HepG2 (cell line): ENCODE results near the gene TET2. TPM values are rescaled to one million over a fixed set of nuclear protein-coding genes. Genes with fewer than 3 reads are reported as not detected.

Experiments used
- ATAC-seq: fragments of 200-7000 bp; cut with Tn5 transposase; 3 replicates; pipeline ENCODE4 v1.9.1; 2020; ENCODE audit warnings: mild to moderate bottlenecking, moderate library complexity
- BruUV-seq: library from RNA; stranded (reverse); fragments of 400-500 nt; replicated peaks from 2 replicates; lab custom pipeline; 2021; lab: Mats Ljungman, UMichigan
- CTCF ChIA-PET: fragments of 300-600 bp; formaldehyde crosslinking; extraction: SDS; loops from one replicate; lab custom pipeline; 2021; ENCODE audit warnings: low total read pairs, inconsistent platforms, low intra/inter-chr PET ratio; lab: Yijun Ruan, JAX
- POLR2A ChIA-PET: fragments of 350-600 bp; sonication (Branson Sonifier 250); formaldehyde crosslinking; loops from one replicate; lab custom pipeline; 2020; ENCODE audit warnings: antibody characterized with exemption, inconsistent platforms; lab: Yijun Ruan, JAX
- DNase-seq: peaks from one replicate; pipeline ENCODE4 v3.0.0-alpha.2; 2015; ENCODE audit warnings: low spot score
- FAIRE-seq: peaks from 3 replicates; lab custom pipeline; 2011; peaks lifted over from hg19 to GRCh38; lab: Jason Lieb, UNC
- H2AFZ ChIP-seq: one replicate; pipeline ENCODE4 v1.6.1; 2011; ENCODE audit warnings: low read length, inconsistent platforms
- H3K27ac ChIP-seq: fragments of 300-600 bp; 3 replicates; pipeline ENCODE4 v1.8.0; 2011; ENCODE audit warnings: mixed run types, mild to moderate bottlenecking, mixed read lengths, low read length, inconsistent platforms; ENCODE audit not compliant: insufficient read depth; ENCODE audit errors: extremely low read length
- H3K27me3 ChIP-seq, 2 experiments: fragments of 200-600 bp in 1 of 2; 2 replicates in 1 of 2; 3 replicates in 1 of 2; pipeline versions ENCODE4 v1.6.0 to v1.8.0; 2011; ENCODE audit warnings: low read length in 2 of 2, mild to moderate bottlenecking in 2 of 2, moderate library complexity in 2 of 2, inconsistent platforms in 1 of 2; ENCODE audit not compliant: insufficient read depth in 2 of 2, control insufficient read depth in 1 of 2
- H3K36me3 ChIP-seq, 2 experiments: fragments of 200-600 bp in 1 of 2; replicated peaks in 1 of 2; 2 replicates in 1 of 2; 3 replicates in 1 of 2; pipeline versions ENCODE4 v1.5.1 to v1.8.0; 2011; ENCODE audit warnings: low read length in 2 of 2, inconsistent platforms in 1 of 2; ENCODE audit not compliant: insufficient read depth in 2 of 2, control insufficient read depth in 1 of 2
- H3K4me1 ChIP-seq: 2 replicates; pipeline ENCODE4 v1.5.1; 2012; ENCODE audit warnings: low read length, inconsistent platforms; ENCODE audit not compliant: insufficient read depth
- H3K4me2 ChIP-seq: 2 replicates; pipeline ENCODE4 v1.6.0; 2011; ENCODE audit warnings: low read depth, low read length, inconsistent platforms
- H3K4me3 ChIP-seq, 3 experiments: fragments of 200-600 bp in 1 of 3; sonication (generic), shearing (Covaris generic) in 1 of 3; replicated peaks in 1 of 3; 2 replicates each; pipeline ENCODE4 v1.5.1; 2011 to 2016; ENCODE audit warnings: low read length in 3 of 3, inconsistent platforms in 2 of 3, low read depth in 2 of 3, mild to moderate bottlenecking in 2 of 3, control low read depth in 1 of 3, mixed read lengths in 1 of 3; ENCODE audit not compliant: insufficient read depth in 1 of 3
- H3K79me2 ChIP-seq: one replicate; pipeline ENCODE4 v1.6.1; 2011; ENCODE audit warnings: low read length, inconsistent platforms; ENCODE audit not compliant: insufficient read depth
- H3K9ac ChIP-seq: 2 replicates; pipeline ENCODE4 v1.6.0; 2011; ENCODE audit warnings: mild to moderate bottlenecking, low read depth, low read length, inconsistent platforms; ENCODE audit not compliant: insufficient read depth
- H3K9me3 ChIP-seq: 2 replicates; pipeline ENCODE4 v1.5.1; 2012; ENCODE audit warnings: mild to moderate bottlenecking, low read length
- H4K20me1 ChIP-seq: 2 replicates; pipeline ENCODE4 v1.6.0; 2011; ENCODE audit warnings: inconsistent platforms, mild to moderate bottlenecking, low read length, moderate library complexity; ENCODE audit not compliant: insufficient read depth
- ZFY ChIP-seq: sonication (generic); formaldehyde crosslinking; IDR thresholded peaks from 2 replicates; pipeline ENCODE4 v1.4.0; 2020; ENCODE audit warnings: missing genetic modification reagents
- ZNF501 ChIP-seq: sonication (generic); formaldehyde crosslinking; IDR thresholded peaks from 2 replicates; pipeline ENCODE4 v1.5.1; 2020; ENCODE audit warnings: mild to moderate bottlenecking, moderate library complexity, missing genetic modification reagents
- ZNF746 ChIP-seq: sonication (generic); formaldehyde crosslinking; IDR thresholded peaks from 2 replicates; pipeline ENCODE4 v1.8.0; 2022; ENCODE audit warnings: mild to moderate bottlenecking, missing genetic modification reagents
- ZSCAN30 ChIP-seq: sonication (generic); formaldehyde crosslinking; IDR thresholded peaks from 2 replicates; pipeline ENCODE4 v1.5.0; 2020; ENCODE audit warnings: mild to moderate bottlenecking, missing genetic modification reagents
- WGBS: methylation state at CpG from one replicate; pipeline ENCODE4 v1.1.6; 2017; ENCODE audit warnings: low lambda C conversion rate; 5-methylcytosine and 5-hydroxymethylcytosine counted together
- in situ Hi-C: cut with HindIII; loops from 2 replicates; pipeline ENCODE4 v1.10.0; 2017; ENCODE audit warnings: low pct_unique_long_range_greater_than_20kb; ENCODE audit not compliant: extremely low pct_ligation_motif_present
- intact Hi-C: fragments of 100-400 bp; cut with micrococcal nuclease; formaldehyde crosslinking; loops from one replicate; pipeline ENCODE4 v1.10.0; 2022; ENCODE audit not compliant: unreplicated experiment
- polyA plus RNA-seq, 8 experiments: library from polyadenylated mRNA; depleted of rRNA in 3 of 8; stranded (reverse) in 7 of 8; unstranded in 1 of 8; fragments of >200 nt; fragmentation: Illumina TruSeq in 4 of 8; extraction: Trizol in 4 of 8; gene quantifications; 2 replicates each; pipeline versions ENCODE4 v1.2.1 to v1.2.3, GENCODE V29; 2011 to 2016; ENCODE audit warnings: low read depth in 4 of 8, missing spikeins in 1 of 8, mixed read lengths in 1 of 8; ENCODE audit not compliant: insufficient read depth in 1 of 8
- total RNA-seq, 5 experiments: library from RNA; depleted of rRNA; stranded (reverse); fragments of >200 nt; fragmentation: Illumina TruSeq; extraction: Trizol; gene quantifications; 2 replicates each; pipeline ENCODE4 v1.2.3, GENCODE V29; 2016; ENCODE audit warnings: low read depth in 1 of 5
- TF ChIP-seq, protein P1 (sequence below): sonication (generic); formaldehyde crosslinking; IDR thresholded peaks from 2 replicates; pipeline ENCODE4 v1.4.0; 2020; ENCODE audit warnings: missing genetic modification reagents
- TF ChIP-seq, protein P2 (sequence below): sonication (generic); formaldehyde crosslinking; IDR thresholded peaks from 2 replicates; pipeline ENCODE4 v1.4.0; 2020; ENCODE audit warnings: missing genetic modification reagents, borderline replicate concordance
- TF ChIP-seq, protein P3 (sequence below): sonication (generic); formaldehyde crosslinking; IDR thresholded peaks from 2 replicates; pipeline ENCODE4 v1.4.0; 2020; ENCODE audit warnings: mild to moderate bottlenecking, low read depth, missing genetic modification reagents

TET2 gene
- total and polyA plus RNA-seq, 2 of the 13 experiments (the other 11 are each of a cell fraction or from before 2014, with no cell fraction given) = 4.7 to 4.8 TPM

DNA sequence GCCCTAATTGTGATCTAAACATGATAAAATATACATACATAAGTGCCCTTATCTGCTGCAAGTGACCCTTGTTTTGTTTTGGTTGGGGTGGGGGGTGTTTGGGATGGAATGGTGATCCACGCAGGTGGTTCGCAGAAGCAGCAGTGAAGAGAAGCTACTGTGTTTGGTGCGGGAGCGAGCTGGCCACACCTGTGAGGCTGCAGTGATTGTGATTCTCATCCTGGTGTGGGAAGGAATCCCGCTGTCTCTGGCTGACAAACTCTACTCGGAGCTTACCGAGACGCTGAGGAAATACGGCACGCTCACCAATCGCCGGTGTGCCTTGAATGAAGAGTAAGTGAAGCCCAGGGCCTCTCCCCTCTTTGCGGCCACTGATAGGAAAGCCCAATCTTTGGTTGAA lies 96.8 kb downstream of the TET2 start:
- 99% methylated on average over 13 of the region's 13 CpGs for WGBS
- in situ Hi-C loops = no loop called here
- no peak overlapping the region for H3K4me3 ChIP-seq
- BruUV-seq = no TSS peak
- ChIA-PET CTCF (no interaction called here), POLR2A (no interaction called here)
- no peaks in the 10 kb centered on the region for H4K20me1 ChIP-seq
- H3K4me1 ChIP-seq = no peaks in the 10 kb centered on the region
- no peaks in the 10 kb centered on the region for H3K79me2 ChIP-seq
- TF ChIP-seq, protein P1, sequence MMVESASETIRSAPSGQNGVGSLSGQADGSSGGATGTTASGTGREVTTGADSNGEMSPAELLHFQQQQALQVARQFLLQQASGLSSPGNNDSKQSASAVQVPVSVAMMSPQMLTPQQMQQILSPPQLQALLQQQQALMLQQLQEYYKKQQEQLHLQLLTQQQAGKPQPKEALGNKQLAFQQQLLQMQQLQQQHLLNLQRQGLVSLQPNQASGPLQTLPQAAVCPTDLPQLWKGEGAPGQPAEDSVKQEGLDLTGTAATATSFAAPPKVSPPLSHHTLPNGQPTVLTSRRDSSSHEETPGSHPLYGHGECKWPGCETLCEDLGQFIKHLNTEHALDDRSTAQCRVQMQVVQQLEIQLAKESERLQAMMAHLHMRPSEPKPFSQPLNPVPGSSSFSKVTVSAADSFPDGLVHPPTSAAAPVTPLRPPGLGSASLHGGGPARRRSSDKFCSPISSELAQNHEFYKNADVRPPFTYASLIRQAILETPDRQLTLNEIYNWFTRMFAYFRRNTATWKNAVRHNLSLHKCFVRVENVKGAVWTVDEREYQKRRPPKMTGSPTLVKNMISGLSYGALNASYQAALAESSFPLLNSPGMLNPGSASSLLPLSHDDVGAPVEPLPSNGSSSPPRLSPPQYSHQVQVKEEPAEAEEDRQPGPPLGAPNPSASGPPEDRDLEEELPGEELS (CRISPR knock-in tag) = no peak
- TF ChIP-seq ZFY (CRISPR knock-in tag) (no peak), ZNF746 (CRISPR knock-in tag) (no peak), ZNF501 (no peak), ZSCAN30 (CRISPR knock-in tag) (no peak)
- TF ChIP-seq, protein P2, sequence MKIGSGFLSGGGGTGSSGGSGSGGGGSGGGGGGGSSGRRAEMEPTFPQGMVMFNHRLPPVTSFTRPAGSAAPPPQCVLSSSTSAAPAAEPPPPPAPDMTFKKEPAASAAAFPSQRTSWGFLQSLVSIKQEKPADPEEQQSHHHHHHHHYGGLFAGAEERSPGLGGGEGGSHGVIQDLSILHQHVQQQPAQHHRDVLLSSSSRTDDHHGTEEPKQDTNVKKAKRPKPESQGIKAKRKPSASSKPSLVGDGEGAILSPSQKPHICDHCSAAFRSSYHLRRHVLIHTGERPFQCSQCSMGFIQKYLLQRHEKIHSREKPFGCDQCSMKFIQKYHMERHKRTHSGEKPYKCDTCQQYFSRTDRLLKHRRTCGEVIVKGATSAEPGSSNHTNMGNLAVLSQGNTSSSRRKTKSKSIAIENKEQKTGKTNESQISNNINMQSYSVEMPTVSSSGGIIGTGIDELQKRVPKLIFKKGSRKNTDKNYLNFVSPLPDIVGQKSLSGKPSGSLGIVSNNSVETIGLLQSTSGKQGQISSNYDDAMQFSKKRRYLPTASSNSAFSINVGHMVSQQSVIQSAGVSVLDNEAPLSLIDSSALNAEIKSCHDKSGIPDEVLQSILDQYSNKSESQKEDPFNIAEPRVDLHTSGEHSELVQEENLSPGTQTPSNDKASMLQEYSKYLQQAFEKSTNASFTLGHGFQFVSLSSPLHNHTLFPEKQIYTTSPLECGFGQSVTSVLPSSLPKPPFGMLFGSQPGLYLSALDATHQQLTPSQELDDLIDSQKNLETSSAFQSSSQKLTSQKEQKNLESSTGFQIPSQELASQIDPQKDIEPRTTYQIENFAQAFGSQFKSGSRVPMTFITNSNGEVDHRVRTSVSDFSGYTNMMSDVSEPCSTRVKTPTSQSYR (CRISPR knock-in tag) = no peak
- TF ChIP-seq, protein P3, sequence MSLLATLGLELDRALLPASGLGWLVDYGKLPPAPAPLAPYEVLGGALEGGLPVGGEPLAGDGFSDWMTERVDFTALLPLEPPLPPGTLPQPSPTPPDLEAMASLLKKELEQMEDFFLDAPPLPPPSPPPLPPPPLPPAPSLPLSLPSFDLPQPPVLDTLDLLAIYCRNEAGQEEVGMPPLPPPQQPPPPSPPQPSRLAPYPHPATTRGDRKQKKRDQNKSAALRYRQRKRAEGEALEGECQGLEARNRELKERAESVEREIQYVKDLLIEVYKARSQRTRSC (CRISPR knock-in tag) = no peak
- H2AFZ ChIP-seq = no peak overlapping the region
- no peak overlapping the region for H3K4me2 ChIP-seq
- H3K27me3 ChIP-seq = no peaks in the 10 kb centered on the region
- DNase-seq (no peak), ATAC-seq (no peak), FAIRE-seq (no peak)
- H3K9ac ChIP-seq = no peak overlapping the region
- no peak overlapping the region for H3K27ac ChIP-seq
- H3K36me3 ChIP-seq = 0 out of 5 replicates have a peak, but pooled peaks cover 0 to 1% of the 10 kb centered on the region in 2 experiments
- no peaks in the 10 kb centered on the region for H3K9me3 ChIP-seq
- intact Hi-C loops = no loop called here
